SU-DHL-6 (cell line): ENCODE measurements around the gene SHISA7.

Source experiments
- H2AFZ ChIP-seq: fragments of 200-600 bp; sonication (generic); 2 replicates; pipeline ENCODE4 v1.6.1; 2014; ENCODE audit warnings: low read depth, mild to moderate bottlenecking, moderate library complexity, mixed read lengths, antibody characterized with exemption, low read length; ENCODE audit not compliant: severe bottlenecking
- H3F3A ChIP-seq: fragments of 200-600 bp; shearing (Covaris generic); 2 replicates; pipeline ENCODE4 v1.6.0; 2016; ENCODE audit warnings: antibody characterized with exemption, mild to moderate bottlenecking; ENCODE audit not compliant: insufficient read depth
- H3K27ac ChIP-seq: fragments of 200-600 bp; sonication (generic); 2 replicates; pipeline ENCODE4 v1.5.1; 2016; ENCODE audit warnings: low read depth, mild to moderate bottlenecking, low read length, moderate library complexity, mixed read lengths
- H3K27me3 ChIP-seq: fragments of 200-600 bp; sonication (generic), shearing (Covaris generic); 2 replicates; pipeline ENCODE4 v1.6.0; 2014; ENCODE audit warnings: mild to moderate bottlenecking, low read length
- H3K36me3 ChIP-seq: fragments of 200-600 bp; sonication (generic); 2 replicates; pipeline ENCODE4 v1.6.1; 2014; ENCODE audit warnings: mild to moderate bottlenecking, low read length, mixed read lengths
- H3K4me2 ChIP-seq: fragments of 300-600, 200-600 bp; shearing (Covaris generic), sonication (generic); 2 replicates; pipeline ENCODE4 v1.6.0; 2014; ENCODE audit warnings: low read length, low read depth, mild to moderate bottlenecking; ENCODE audit not compliant: poor library complexity, severe bottlenecking
- H3K4me3 ChIP-seq: fragments of 200-600 bp; sonication (generic); 2 replicates; pipeline ENCODE4 v1.5.1; 2014; ENCODE audit warnings: antibody characterized with exemption, low read length, mild to moderate bottlenecking, mixed read lengths; ENCODE audit not compliant: insufficient read depth, poor library complexity, severe bottlenecking
- H3K79me2 ChIP-seq: fragments of 200-600 bp; sonication (generic); 2 replicates; pipeline ENCODE4 v1.6.1; 2014; ENCODE audit warnings: mild to moderate bottlenecking, low read length, moderate library complexity; ENCODE audit not compliant: insufficient read depth
- H3K9ac ChIP-seq: fragments of 200-600 bp; sonication (generic); 2 replicates; pipeline ENCODE4 v1.7.0; 2014; ENCODE audit warnings: mild to moderate bottlenecking, low read length
- H3K9me2 ChIP-seq: fragments of 200-600 bp; sonication (generic); replicated peaks from 2 replicates; pipeline ENCODE4 v1.6.1; 2014; ENCODE audit warnings: low read length; ENCODE audit not compliant: insufficient read depth
- H3K9me3 ChIP-seq: fragments of 200-600 bp; sonication (generic); 2 replicates; pipeline ENCODE4 v1.6.1; 2014; ENCODE audit warnings: low read length, mixed read lengths; ENCODE audit not compliant: insufficient read depth
- H4K20me1 ChIP-seq: fragments of 200-600 bp; sonication (generic); 2 replicates; pipeline ENCODE4 v1.6.1; 2014; ENCODE audit warnings: low read depth, mild to moderate bottlenecking, antibody characterized with exemption, low read length, moderate library complexity, mixed read lengths
- CTCF ChIP-seq: fragments of 200-600 bp; sonication (generic); IDR thresholded peaks from one replicate; pipeline ENCODE4 v1.5.1; 2017; ENCODE audit warnings: antibody characterized with exemption, mild to moderate bottlenecking, low read length, moderate library complexity; ENCODE audit not compliant: insufficient read depth, poor library complexity, severe bottlenecking
- EZH2phosphoT487 ChIP-seq: fragments of 200-600 bp; sonication (generic), shearing (Covaris generic); conservative IDR thresholded peaks from 2 replicates; pipeline ENCODE4 v1.6.1; 2018; ENCODE audit warnings: mild to moderate bottlenecking, antibody characterized with exemption, low read length, moderate library complexity, mixed read lengths

The SHISA7 gene

GRCh38 chr19:55389386-55390317 is 53.4 kb downstream of the SHISA7 start:
- no peak overlapping the region for H3K9ac ChIP-seq
- H3K9me2 ChIP-seq, result no peaks in the 10 kb centered on the region
- H3K27me3 ChIP-seq, result no peaks in the 10 kb centered on the region
- TF ChIP-seq CTCF (no peak), EZH2phosphoT487 (no peak)
- no peaks in the 10 kb centered on the region for H3K9me3 ChIP-seq
- H3F3A ChIP-seq, result peaks cover 49% of the 10 kb centered on the region
- peaks cover 26% of the 10 kb centered on the region for H4K20me1 ChIP-seq
- H3K4me3 ChIP-seq, result no peak overlapping the region
- no peak overlapping the region for H3K27ac ChIP-seq
- H3K79me2 ChIP-seq, result peaks cover 21% of the 10 kb centered on the region
- peaks cover 31% of the 10 kb centered on the region for H3K36me3 ChIP-seq
- H3K4me2 ChIP-seq, result no peak overlapping the region
- H2AFZ ChIP-seq, result no peak overlapping the region

GRCh38 chr19:55387736-55388497 is 55.2 kb downstream of the SHISA7 start:
- peak overlapping the region; percentile 90 for H3K4me3 ChIP-seq
- no peak overlapping the region for H2AFZ ChIP-seq
- TF ChIP-seq EZH2phosphoT487 (no peak), CTCF (no peak)
- H3K27ac ChIP-seq, result no peak overlapping the region
- peak overlapping the region; percentile 92 for H3K4me2 ChIP-seq
- H3K27me3 ChIP-seq, result no peaks in the 10 kb centered on the region
- no peaks in the 10 kb centered on the region for H3K9me3 ChIP-seq
- H3K79me2 ChIP-seq, result peaks cover 21% of the 10 kb centered on the region
- H3K36me3 ChIP-seq, result peaks cover 31% of the 10 kb centered on the region
- no peaks in the 10 kb centered on the region for H3K9me2 ChIP-seq
- H4K20me1 ChIP-seq, result peaks cover 26% of the 10 kb centered on the region
- H3F3A ChIP-seq, result peaks cover 56% of the 10 kb centered on the region
- H3K9ac ChIP-seq, result peak overlapping the region; percentile 98

GRCh38 chr19:55386493-55386971 is 56.6 kb downstream of the SHISA7 start:
- Histone ChIP-seq H3K4me2 (peak overlapping the region; percentile 92), H3K27me3 (no peaks in the 10 kb centered on the region), H4K20me1 (peaks cover 26% of the 10 kb centered on the region), H3K9me3 (no peaks in the 10 kb centered on the region), H3K9me2 (no peaks in the 10 kb centered on the region), H2AFZ (no peak overlapping the region), H3K4me3 (peak overlapping the region; percentile 90), H3K79me2 (peaks cover 21% of the 10 kb centered on the region), H3K9ac (peak overlapping the region; percentile 98), H3K27ac (peak overlapping the region; percentile 60), H3F3A (peaks cover 49% of the 10 kb centered on the region), H3K36me3 (peaks cover 31% of the 10 kb centered on the region)
- TF ChIP-seq CTCF, result no peak
- TF ChIP-seq EZH2phosphoT487, result no peak
